Cerebellar cortex (tissue), 1 donor: Measurements from ENCODE around the gene TFDP1.
A peak's percentile ranks its signal among the peaks of the same experiment; 100 is the strongest.
"Not testable (repeated sequence)": the region's sequence is repeated elsewhere in the genome, so short reads cannot be mapped to it uniquely, and the experiment has no call there.

ENCODE experiments used
- DNase-seq: peaks from one replicate; pipeline ENCODE4 v3.0.0-alpha.2; 2015; ENCODE audit warnings: low spot score

Gene TFDP1

GRCh38 chr13:113550453-113550852 lies 34.1 kb upstream of the TFDP1 start:
- no peak for DNase-seq

GRCh38 chr13:113551081-113552000 lies 33.2 kb upstream of the TFDP1 start:
- DNase-seq, result peak; percentile 68

- no peak for DNase-seq
Measured at GRCh38 chr13:113552079-113552478, 32.5 kb upstream of the TFDP1 start.

GRCh38 chr13:113552786-113553434 lies 31.6 kb upstream of the TFDP1 start:
- no peak for DNase-seq

- no peak for DNase-seq
Measured at GRCh38 chr13:113553511-113554332, 30.8 kb upstream of the TFDP1 start.

- no peak for DNase-seq
Measured at GRCh38 chr13:113554333-113554700, 30.2 kb upstream of the TFDP1 start.

- no peak for DNase-seq
Measured at GRCh38 chr13:113555141-113555540, 29.4 kb upstream of the TFDP1 start.

- no peak for DNase-seq
Measured at GRCh38 chr13:113557013-113557412, 27.5 kb upstream of the TFDP1 start.

- no peak for DNase-seq
Measured at GRCh38 chr13:113558461-113558860, 26.1 kb upstream of the TFDP1 start.

- DNase-seq, result no peak
Measured at GRCh38 chr13:113559061-113559460, 25.5 kb upstream of the TFDP1 start.

- DNase-seq, result no peak
Measured at GRCh38 chr13:113559901-113560644, 24.5 kb upstream of the TFDP1 start.

GRCh38 chr13:113560645-113561416 lies 23.7 kb upstream of the TFDP1 start:
- DNase-seq, result no peak

- DNase-seq, result no peak
Measured at GRCh38 chr13:113561417-113562084, 23.0 kb upstream of the TFDP1 start.

- DNase-seq, result peak; percentile 92
Measured at GRCh38 chr13:113562085-113562749, 22.3 kb upstream of the TFDP1 start.

- DNase-seq, result no peak
Measured at GRCh38 chr13:113562844-113563243, 21.7 kb upstream of the TFDP1 start.

- DNase-seq, result not testable (repeated sequence)
Measured at GRCh38 chr13:113563511-113563910, 21.0 kb upstream of the TFDP1 start.

- no peak for DNase-seq
Measured at GRCh38 chr13:113564331-113565023, 20.1 kb upstream of the TFDP1 start.

- no peak for DNase-seq
Measured at GRCh38 chr13:113565526-113566226, 18.9 kb upstream of the TFDP1 start.

GRCh38 chr13:113566227-113566561 lies 18.4 kb upstream of the TFDP1 start:
- DNase-seq, result no peak
